CD4-positive, alpha-beta T cell (primary cell): ENCODE results near the gene WDFY4. TPM values are rescaled to one million over a fixed set of nuclear protein-coding genes. Genes with fewer than 3 reads are reported as not detected.

Experiments used
- ATAC-seq: fragments of 200-7000 bp; cut with Tn5 transposase; one replicate; pipeline ENCODE4 v1.10.0; 2022; ENCODE audit warnings: mild to moderate bottlenecking; ENCODE audit not compliant: poor library complexity
- CTCF ChIA-PET: fragments of 350-600 bp; sonication (Branson Sonifier 250); formaldehyde crosslinking; loops from one replicate; lab custom pipeline; 2021; ENCODE audit warnings: antibody characterized with exemption, inconsistent platforms; lab: Charles Lee
- POLR2A ChIA-PET: fragments of 350-600 bp; sonication (Branson Sonifier 250); formaldehyde crosslinking; loops from one replicate; lab custom pipeline; 2021; ENCODE audit warnings: antibody characterized with exemption, inconsistent platforms; lab: Charles Lee
- DNase-seq, 14 experiments: peaks; one replicate each; pipeline ENCODE4 v3.0.0-alpha.2; 2013 to 2020; ENCODE audit warnings: mixed read lengths in 2 of 14
- H3K27ac ChIP-seq, 2 donors: one replicate each; pipeline versions ENCODE4 v1.5.1 to v1.7.0; 2013; ENCODE audit warnings: low read length in 2 of 2, low read depth in 1 of 2, mild to moderate bottlenecking in 1 of 2
- H3K27me3 ChIP-seq, 2 experiments: 1 replicate in 1 of 2; 2 replicates in 1 of 2; pipeline versions ENCODE4 v1.6.1 to v1.7.0; 2013; ENCODE audit warnings: low read length in 2 of 2, control low read depth in 1 of 2, mild to moderate bottlenecking in 1 of 2, moderate library complexity in 1 of 2; ENCODE audit not compliant: insufficient read depth in 2 of 2, control insufficient read depth in 1 of 2
- H3K36me3 ChIP-seq: one replicate; pipeline ENCODE4 v1.6.1; 2013; ENCODE audit warnings: low read length, control low read depth; ENCODE audit not compliant: insufficient read depth
- H3K4me1 ChIP-seq: one replicate; pipeline ENCODE4 v1.6.1; 2013; ENCODE audit warnings: low read length, control low read depth; ENCODE audit not compliant: insufficient read depth
- H3K4me3 ChIP-seq: one replicate; pipeline ENCODE4 v1.5.1; 2013; ENCODE audit warnings: mild to moderate bottlenecking, low read length, moderate library complexity
- H3K9me3 ChIP-seq, 2 experiments: 1 replicate in 1 of 2; 2 replicates in 1 of 2; pipeline versions ENCODE4 v1.6.1 to v1.7.0; 2013; ENCODE audit warnings: low read length in 2 of 2, mild to moderate bottlenecking in 2 of 2, control low read depth in 1 of 2, moderate library complexity in 1 of 2; ENCODE audit not compliant: control insufficient read depth in 1 of 2, insufficient read depth in 1 of 2
- H3K27ac Mint-ChIP-seq: one replicate; pipeline ENCODE4 v1.8.0; 2020; ENCODE audit warnings: mixed read lengths
- H3K27me3 Mint-ChIP-seq: one replicate; pipeline ENCODE4 v1.8.0; 2021; ENCODE audit warnings: mixed read lengths
- H3K36me3 Mint-ChIP-seq: one replicate; pipeline ENCODE4 v1.8.0; 2021; ENCODE audit warnings: low read depth, mixed read lengths
- H3K4me1 Mint-ChIP-seq: one replicate; pipeline ENCODE4 v1.8.0; 2021; ENCODE audit warnings: low read depth, mixed read lengths
- H3K4me3 Mint-ChIP-seq: one replicate; pipeline ENCODE4 v1.8.0; 2020; ENCODE audit warnings: mild to moderate bottlenecking, mixed read lengths
- H3K9me3 Mint-ChIP-seq: one replicate; pipeline ENCODE4 v1.8.0; 2020; ENCODE audit warnings: mixed read lengths
- intact Hi-C, 2 experiments: fragments of 100-400 bp; cut with DNase I in 1 of 2; cut with micrococcal nuclease in 1 of 2; formaldehyde crosslinking; loops; one replicate each; pipeline versions ENCODE4 v1.15.1 to v1.9.0; 2023 to 2025; cut with DNase I, micrococcal nuclease
- total RNA-seq, 174 experiments: library from RNA in 2 of 174; stranded (reverse) in 2 of 174; gene quantifications; one replicate each; pipeline ENCODE4 v1.2.3 and lab custom pipeline; 2021 to 2026
- TF ChIP-seq, protein P1 (sequence below): fragments of 200-600 bp; IDR thresholded peaks from one replicate; pipeline ENCODE4 v1.8.0; 2022; ENCODE audit warnings: antibody characterized with exemption, mild to moderate bottlenecking

Gene WDFY4
- total RNA-seq, 2 experiments from 2014 or later, result 1.3 to 2.5 TPM

DNA sequence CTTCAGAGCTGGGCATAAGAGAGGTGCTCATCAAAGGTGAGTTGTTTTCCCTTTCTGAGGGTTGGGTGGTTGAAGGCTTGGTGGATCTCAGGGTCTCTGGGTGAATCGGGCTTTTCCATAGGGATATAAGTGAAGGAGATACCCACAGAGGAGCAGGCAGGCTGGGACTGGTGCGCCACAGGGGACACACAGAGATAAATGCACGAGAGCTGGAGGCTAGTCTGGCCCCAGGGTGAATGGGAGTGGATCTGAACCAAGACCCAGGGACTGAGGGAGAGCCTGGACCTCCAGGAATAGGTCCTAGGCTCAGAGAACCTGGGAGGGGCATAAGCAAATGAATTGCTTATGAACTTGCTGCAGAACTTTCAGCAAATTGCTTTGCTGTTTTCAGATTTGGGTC lies 193.4 kb downstream of the WDFY4 start:
- Mint-ChIP-seq H3K4me1 (no peaks in the 10 kb centered on the region), H3K9me3 (no peaks in the 10 kb centered on the region), H3K36me3 (no peaks in the 10 kb centered on the region), H3K27me3 (no peaks in the 10 kb centered on the region), H3K27ac (no peak overlapping the region), H3K4me3 (no peak overlapping the region)
- DNase-seq (no peak), ATAC-seq (no peak)
- Histone ChIP-seq H3K36me3 (no peaks in the 10 kb centered on the region), H3K27me3 (no peaks in the 10 kb centered on the region), H3K4me1 (no peaks in the 10 kb centered on the region), H3K9me3 (peaks cover 0 to 3% of the 10 kb centered on the region in 2 experiments), H3K4me3 (no peak overlapping the region), H3K27ac (no peak overlapping the region)
- POLR2A ChIA-PET, result no interaction called here
- intact Hi-C loops, result no loop called here
- CTCF ChIA-PET, result no interaction called here
- TF ChIP-seq, protein P1, sequence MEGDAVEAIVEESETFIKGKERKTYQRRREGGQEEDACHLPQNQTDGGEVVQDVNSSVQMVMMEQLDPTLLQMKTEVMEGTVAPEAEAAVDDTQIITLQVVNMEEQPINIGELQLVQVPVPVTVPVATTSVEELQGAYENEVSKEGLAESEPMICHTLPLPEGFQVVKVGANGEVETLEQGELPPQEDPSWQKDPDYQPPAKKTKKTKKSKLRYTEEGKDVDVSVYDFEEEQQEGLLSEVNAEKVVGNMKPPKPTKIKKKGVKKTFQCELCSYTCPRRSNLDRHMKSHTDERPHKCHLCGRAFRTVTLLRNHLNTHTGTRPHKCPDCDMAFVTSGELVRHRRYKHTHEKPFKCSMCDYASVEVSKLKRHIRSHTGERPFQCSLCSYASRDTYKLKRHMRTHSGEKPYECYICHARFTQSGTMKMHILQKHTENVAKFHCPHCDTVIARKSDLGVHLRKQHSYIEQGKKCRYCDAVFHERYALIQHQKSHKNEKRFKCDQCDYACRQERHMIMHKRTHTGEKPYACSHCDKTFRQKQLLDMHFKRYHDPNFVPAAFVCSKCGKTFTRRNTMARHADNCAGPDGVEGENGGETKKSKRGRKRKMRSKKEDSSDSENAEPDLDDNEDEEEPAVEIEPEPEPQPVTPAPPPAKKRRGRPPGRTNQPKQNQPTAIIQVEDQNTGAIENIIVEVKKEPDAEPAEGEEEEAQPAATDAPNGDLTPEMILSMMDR, result no peak

DNA sequence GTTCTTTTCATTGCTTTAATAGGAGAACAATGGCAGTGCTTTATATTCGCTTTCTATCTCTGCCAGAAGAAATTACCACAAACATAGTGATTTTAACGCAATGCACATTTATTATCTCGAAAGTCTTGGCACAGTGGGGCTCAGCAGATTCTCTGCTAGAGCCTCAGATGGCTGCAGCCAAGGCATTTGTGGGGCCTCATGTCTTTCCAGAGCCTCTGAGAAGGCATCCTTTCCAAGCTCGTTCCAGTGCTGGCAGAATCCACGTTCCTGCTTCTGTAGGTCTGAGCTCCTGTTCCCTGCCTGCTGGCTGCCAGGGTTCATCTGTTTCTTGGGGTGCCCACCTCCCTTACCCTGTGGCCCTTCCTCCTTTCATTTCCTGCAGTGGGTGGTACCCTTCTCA lies 194.8 kb downstream of the WDFY4 start:
- Mint-ChIP-seq H3K9me3 (no peaks in the 10 kb centered on the region), H3K27me3 (no peaks in the 10 kb centered on the region)
- no peak for ATAC-seq

GRCh38 chr10:48880016-48880705 lies 195.5 kb downstream of the WDFY4 start:
- intact Hi-C loops, result no loop called here
- DNase-seq, result no peak

More for the DNA sequence above, 194.8 kb downstream of the WDFY4 start:
- H3K27ac ChIP-seq, result no peak overlapping the region
- Mint-ChIP-seq H3K27ac (no peak overlapping the region), H3K4me1 (no peaks in the 10 kb centered on the region), H3K36me3 (no peaks in the 10 kb centered on the region), H3K4me3 (no peak overlapping the region)
- DNase-seq, result no peak
- H3K27me3 ChIP-seq, result no peaks in the 10 kb centered on the region
- H3K9me3 ChIP-seq, result peaks cover 0 to 3% of the 10 kb centered on the region in 2 experiments
- H3K4me1 ChIP-seq, result no peaks in the 10 kb centered on the region
- TF ChIP-seq, protein P1, result no peak
- H3K36me3 ChIP-seq, result no peaks in the 10 kb centered on the region
- no peak overlapping the region for H3K4me3 ChIP-seq
- intact Hi-C loops, result no loop called here
- CTCF ChIA-PET, result no interaction called here
- POLR2A ChIA-PET, result no interaction called here

More at GRCh38 chr10:48880016-48880705, 195.5 kb downstream of the WDFY4 start:
- no peaks in the 10 kb centered on the region for H3K9me3 Mint-ChIP-seq
- Histone ChIP-seq H3K4me1 (no peaks in the 10 kb centered on the region), H3K27ac (no peak overlapping the region), H3K27me3 (no peaks in the 10 kb centered on the region), H3K9me3 (peaks cover 0 to 3% of the 10 kb centered on the region in 2 experiments), H3K4me3 (no peak overlapping the region), H3K36me3 (no peaks in the 10 kb centered on the region)
- no peaks in the 10 kb centered on the region for H3K4me1 Mint-ChIP-seq
- H3K27ac Mint-ChIP-seq, result no peak overlapping the region
- ChIA-PET POLR2A (no interaction called here), CTCF (no interaction called here)
- no peaks in the 10 kb centered on the region for H3K36me3 Mint-ChIP-seq
- ATAC-seq, result no peak
- H3K4me3 Mint-ChIP-seq, result no peak overlapping the region
- H3K27me3 Mint-ChIP-seq, result no peaks in the 10 kb centered on the region
- TF ChIP-seq, protein P1, result no peak
